Prostate gland (tissue), 2 donors: ENCODE results near the gene ADARB2.

Source experiments
- POLR2A ChIP-seq: fragments of 450-650 bp; IDR thresholded peaks from one replicate; pipeline ENCODE4 v1.6.1; 2016; ENCODE audit warnings: antibody characterized with exemption, mild to moderate bottlenecking
- POLR2AphosphoS5 ChIP-seq: sonication (generic); formaldehyde crosslinking; IDR thresholded peaks from one replicate; pipeline ENCODE4 v1.6.1; 2017; ENCODE audit warnings: antibody characterized with exemption
- TF ChIP-seq, protein P1 (sequence below), 4 experiments: fragments of 200-600 bp in 2 of 4; fragments of 450-650 bp in 2 of 4; sonication (generic) in 2 of 4; IDR thresholded peaks; 1 replicate in 3 of 4; 2 replicates in 1 of 4; pipeline ENCODE4 v1.5.1; 2016 to 2019; ENCODE audit warnings: antibody characterized with exemption in 4 of 4, mild to moderate bottlenecking in 2 of 4, moderate library complexity in 2 of 4

DNA sequence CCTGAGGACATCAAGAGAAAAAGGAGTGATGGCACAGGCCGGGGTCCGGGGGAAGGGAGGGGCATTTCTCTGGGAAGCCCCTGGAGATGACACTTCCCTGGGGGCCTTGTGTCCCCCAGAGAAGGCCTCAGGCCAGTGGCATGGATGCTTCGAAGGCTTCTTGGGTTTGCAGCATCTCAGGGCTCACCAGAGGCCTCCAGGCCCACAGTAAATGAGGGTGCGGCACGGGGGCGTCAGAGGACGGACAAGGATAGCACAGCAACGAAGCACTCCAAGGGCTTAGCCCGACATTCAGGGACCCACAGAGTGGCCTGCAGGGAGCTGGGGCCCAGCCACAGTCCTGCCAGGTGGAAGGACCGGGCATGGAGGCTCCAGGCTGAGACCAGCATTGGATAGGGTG, 71.6 kb downstream of the ADARB2 start:
- TF ChIP-seq, protein P1, sequence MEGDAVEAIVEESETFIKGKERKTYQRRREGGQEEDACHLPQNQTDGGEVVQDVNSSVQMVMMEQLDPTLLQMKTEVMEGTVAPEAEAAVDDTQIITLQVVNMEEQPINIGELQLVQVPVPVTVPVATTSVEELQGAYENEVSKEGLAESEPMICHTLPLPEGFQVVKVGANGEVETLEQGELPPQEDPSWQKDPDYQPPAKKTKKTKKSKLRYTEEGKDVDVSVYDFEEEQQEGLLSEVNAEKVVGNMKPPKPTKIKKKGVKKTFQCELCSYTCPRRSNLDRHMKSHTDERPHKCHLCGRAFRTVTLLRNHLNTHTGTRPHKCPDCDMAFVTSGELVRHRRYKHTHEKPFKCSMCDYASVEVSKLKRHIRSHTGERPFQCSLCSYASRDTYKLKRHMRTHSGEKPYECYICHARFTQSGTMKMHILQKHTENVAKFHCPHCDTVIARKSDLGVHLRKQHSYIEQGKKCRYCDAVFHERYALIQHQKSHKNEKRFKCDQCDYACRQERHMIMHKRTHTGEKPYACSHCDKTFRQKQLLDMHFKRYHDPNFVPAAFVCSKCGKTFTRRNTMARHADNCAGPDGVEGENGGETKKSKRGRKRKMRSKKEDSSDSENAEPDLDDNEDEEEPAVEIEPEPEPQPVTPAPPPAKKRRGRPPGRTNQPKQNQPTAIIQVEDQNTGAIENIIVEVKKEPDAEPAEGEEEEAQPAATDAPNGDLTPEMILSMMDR (IDR thresholded peaks at IDR 0.05) = no peak
- TF ChIP-seq POLR2A = no peak
- no peak for TF ChIP-seq POLR2AphosphoS5
